Measurements from ENCODE around the gene PDE3A.

DNA sequence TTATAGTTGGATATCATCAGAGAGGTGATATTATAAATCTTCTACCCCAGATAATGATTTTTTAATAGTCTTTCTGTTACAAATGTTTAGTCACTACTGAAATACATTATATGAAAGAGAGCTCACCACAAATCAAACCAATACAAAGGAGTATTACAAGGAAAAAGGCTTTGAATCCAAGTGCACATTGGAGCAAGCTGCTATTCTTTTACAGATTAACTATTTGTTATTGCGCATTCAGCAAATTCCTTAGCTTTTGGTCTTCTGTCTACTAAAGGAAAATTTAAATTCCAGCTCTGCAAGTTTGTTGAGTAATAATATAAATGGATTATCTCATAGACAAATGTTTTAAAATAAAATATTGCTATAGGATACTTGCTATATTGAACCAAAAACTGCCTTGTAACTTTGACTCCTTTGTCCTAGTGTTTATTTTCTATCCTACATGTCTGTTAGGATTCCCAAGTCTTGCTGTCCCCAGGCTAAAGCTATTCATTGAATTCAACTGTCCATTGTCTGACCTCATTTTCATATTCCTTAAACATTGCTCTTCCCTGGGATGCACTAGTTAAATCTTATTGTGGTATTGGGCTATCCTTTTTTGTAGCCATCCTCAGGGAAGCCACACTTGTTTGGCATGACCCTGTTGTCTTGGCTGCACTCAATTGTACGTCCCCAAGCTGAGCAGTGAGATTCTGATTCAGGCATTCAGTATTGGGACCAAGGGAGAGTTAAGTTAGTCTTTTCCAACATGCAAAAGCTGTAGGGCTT is 41.5 kb downstream of the PDE3A start:
- no peak for TF ChIP-seq POLR2AphosphoS5 (IDR thresholded peaks at IDR 0.05)
- TF ChIP-seq CTCF (IDR thresholded peaks at IDR 0.05): no peak
- no peak for TF ChIP-seq POLR2A (IDR thresholded peaks at IDR 0.05)

Data from prostate gland (tissue), 2 donors.